Osteocyte (in vitro differentiated cells): ENCODE measurements around the gene FBXL7. TPM values are rescaled to one million over a fixed set of nuclear protein-coding genes. Genes with fewer than 3 reads are reported as not detected.
A peak's percentile ranks its signal among the peaks of the same experiment; 100 is the strongest.

Experiments used
- DNase-seq: peaks from one replicate; pipeline ENCODE4 v3.0.0; 2021; ENCODE audit warnings: mixed read lengths; ENCODE audit not compliant: unreplicated experiment; ENCODE audit errors: extremely low spot score
- H3K27ac Mint-ChIP-seq: one replicate; pipeline ENCODE4 v1.8.0; 2021; ENCODE audit warnings: mild to moderate bottlenecking, mixed read lengths; ENCODE audit not compliant: unreplicated experiment
- H3K27me3 Mint-ChIP-seq: one replicate; pipeline ENCODE4 v1.8.0; 2021; ENCODE audit warnings: mixed read lengths; ENCODE audit not compliant: unreplicated experiment
- H3K36me3 Mint-ChIP-seq: one replicate; pipeline ENCODE4 v1.8.0; 2021; ENCODE audit warnings: mixed read lengths; ENCODE audit not compliant: unreplicated experiment
- H3K4me1 Mint-ChIP-seq: one replicate; pipeline ENCODE4 v1.8.0; 2021; ENCODE audit warnings: mixed read lengths; ENCODE audit not compliant: unreplicated experiment
- H3K4me3 Mint-ChIP-seq: one replicate; pipeline ENCODE4 v1.8.0; 2021; ENCODE audit warnings: mild to moderate bottlenecking, moderate library complexity, mixed read lengths; ENCODE audit not compliant: unreplicated experiment
- H3K9me3 Mint-ChIP-seq: one replicate; pipeline ENCODE4 v1.8.0; 2021; ENCODE audit warnings: mixed read lengths; ENCODE audit not compliant: unreplicated experiment
- total RNA-seq: library from RNA; stranded (reverse); gene quantifications from 2 replicates; pipeline ENCODE4 v1.2.1, GENCODE V29; 2021
- TF ChIP-seq, protein P1 (sequence below): fragments of 200-600 bp; sonication (generic); IDR thresholded peaks from 2 replicates; pipeline ENCODE4 v1.5.0; 2021; ENCODE audit warnings: antibody characterized with exemption, mild to moderate bottlenecking, moderate library complexity

Gene FBXL7
- total RNA-seq, 1 donor from 2014 or later = 28.4 TPM

DNA sequence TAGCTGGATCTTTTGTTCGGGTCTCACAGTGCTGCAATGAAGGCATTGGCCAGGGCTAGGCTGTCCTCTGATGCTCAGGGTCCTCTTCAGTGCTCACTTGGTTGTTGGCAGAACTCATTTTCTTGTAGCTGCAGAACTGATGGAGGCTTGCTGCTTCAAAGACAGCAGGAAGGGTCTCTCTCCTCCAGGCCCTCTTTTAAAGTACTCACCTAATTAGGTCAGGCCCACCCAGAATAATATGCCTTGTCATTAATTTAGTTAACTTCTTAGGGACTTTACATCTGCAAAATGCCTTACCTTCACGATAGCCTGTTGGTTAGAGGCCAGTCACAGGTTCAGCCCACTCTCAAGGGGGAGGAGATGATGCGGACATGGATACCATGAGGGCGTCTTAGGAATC lies 114.7 kb downstream of the FBXL7 start:
- Mint-ChIP-seq H3K4me1 (peaks cover 22% of the 10 kb centered on the region), H3K27me3 (no peaks in the 10 kb centered on the region), H3K36me3 (peaks cover 7% of the 10 kb centered on the region), H3K27ac (no peak overlapping the region), H3K9me3 (no peaks in the 10 kb centered on the region), H3K4me3 (no peak overlapping the region)
- DNase-seq = no peak
- TF ChIP-seq, protein P1, sequence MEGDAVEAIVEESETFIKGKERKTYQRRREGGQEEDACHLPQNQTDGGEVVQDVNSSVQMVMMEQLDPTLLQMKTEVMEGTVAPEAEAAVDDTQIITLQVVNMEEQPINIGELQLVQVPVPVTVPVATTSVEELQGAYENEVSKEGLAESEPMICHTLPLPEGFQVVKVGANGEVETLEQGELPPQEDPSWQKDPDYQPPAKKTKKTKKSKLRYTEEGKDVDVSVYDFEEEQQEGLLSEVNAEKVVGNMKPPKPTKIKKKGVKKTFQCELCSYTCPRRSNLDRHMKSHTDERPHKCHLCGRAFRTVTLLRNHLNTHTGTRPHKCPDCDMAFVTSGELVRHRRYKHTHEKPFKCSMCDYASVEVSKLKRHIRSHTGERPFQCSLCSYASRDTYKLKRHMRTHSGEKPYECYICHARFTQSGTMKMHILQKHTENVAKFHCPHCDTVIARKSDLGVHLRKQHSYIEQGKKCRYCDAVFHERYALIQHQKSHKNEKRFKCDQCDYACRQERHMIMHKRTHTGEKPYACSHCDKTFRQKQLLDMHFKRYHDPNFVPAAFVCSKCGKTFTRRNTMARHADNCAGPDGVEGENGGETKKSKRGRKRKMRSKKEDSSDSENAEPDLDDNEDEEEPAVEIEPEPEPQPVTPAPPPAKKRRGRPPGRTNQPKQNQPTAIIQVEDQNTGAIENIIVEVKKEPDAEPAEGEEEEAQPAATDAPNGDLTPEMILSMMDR = no peak

DNA sequence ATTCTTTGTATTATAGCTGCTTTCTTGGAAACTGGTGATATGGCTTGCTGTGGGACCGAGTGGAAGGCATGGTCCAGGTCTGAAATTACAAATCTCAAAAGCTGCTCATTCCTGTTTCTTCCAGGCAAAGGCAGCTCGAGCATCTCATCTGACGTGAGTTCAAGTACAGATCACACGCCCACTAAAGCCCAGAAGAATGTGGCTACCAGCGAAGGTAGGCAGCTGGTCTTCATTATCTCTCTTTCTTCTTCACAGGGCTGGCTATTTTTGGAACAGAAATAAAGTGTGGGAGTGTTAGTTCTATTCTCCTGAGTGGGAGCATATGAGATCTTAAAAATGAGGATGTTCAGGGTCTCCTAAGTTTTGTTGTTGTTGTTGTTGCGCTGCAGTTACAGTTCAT lies 115.9 kb downstream of the FBXL7 start:
- no peak overlapping the region for H3K27ac Mint-ChIP-seq
- H3K9me3 Mint-ChIP-seq = no peaks in the 10 kb centered on the region
- TF ChIP-seq, protein P1 = no peak
- DNase-seq = no peak
- no peak overlapping the region for H3K4me3 Mint-ChIP-seq
- peaks cover 4% of the 10 kb centered on the region for H3K36me3 Mint-ChIP-seq
- H3K4me1 Mint-ChIP-seq = peaks cover 28% of the 10 kb centered on the region
- no peaks in the 10 kb centered on the region for H3K27me3 Mint-ChIP-seq

DNA sequence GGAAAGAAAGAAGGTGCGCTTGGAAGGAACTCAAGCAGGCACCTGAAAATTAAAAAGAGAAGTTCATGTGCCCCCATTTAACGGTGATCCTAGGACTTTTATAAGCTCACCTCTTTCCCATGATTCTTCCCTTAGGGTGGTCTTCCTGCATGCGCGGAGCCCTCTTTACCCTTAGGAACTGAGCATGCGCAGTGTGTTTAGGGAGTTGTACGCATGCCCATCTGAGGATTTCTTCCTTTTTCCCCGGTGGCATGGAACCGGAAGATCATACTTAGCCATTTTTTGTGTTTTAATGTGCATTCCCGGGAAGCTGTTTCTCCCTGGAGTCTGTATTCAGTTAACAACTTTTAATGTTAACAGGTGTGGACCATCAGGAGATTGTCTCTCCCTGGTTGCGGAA lies 119.0 kb downstream of the FBXL7 start:
- no peak for DNase-seq
- no peaks in the 10 kb centered on the region for H3K9me3 Mint-ChIP-seq
- peaks cover 34% of the 10 kb centered on the region for H3K4me1 Mint-ChIP-seq
- peaks cover 4% of the 10 kb centered on the region for H3K36me3 Mint-ChIP-seq
- TF ChIP-seq, protein P1 = no peak
- no peak overlapping the region for H3K27ac Mint-ChIP-seq
- no peaks in the 10 kb centered on the region for H3K27me3 Mint-ChIP-seq
- H3K4me3 Mint-ChIP-seq = no peak overlapping the region

GRCh38 chr5:15620501-15620900 lies 120.5 kb downstream of the FBXL7 start:
- peaks cover 42% of the 10 kb centered on the region for H3K4me1 Mint-ChIP-seq
- H3K4me3 Mint-ChIP-seq = no peak overlapping the region
- H3K27ac Mint-ChIP-seq = peak overlapping the region; percentile 44
- H3K36me3 Mint-ChIP-seq = peaks cover 4% of the 10 kb centered on the region
- no peaks in the 10 kb centered on the region for H3K27me3 Mint-ChIP-seq
- TF ChIP-seq, protein P1 = no peak
- DNase-seq = no peak
- no peaks in the 10 kb centered on the region for H3K9me3 Mint-ChIP-seq

DNA sequence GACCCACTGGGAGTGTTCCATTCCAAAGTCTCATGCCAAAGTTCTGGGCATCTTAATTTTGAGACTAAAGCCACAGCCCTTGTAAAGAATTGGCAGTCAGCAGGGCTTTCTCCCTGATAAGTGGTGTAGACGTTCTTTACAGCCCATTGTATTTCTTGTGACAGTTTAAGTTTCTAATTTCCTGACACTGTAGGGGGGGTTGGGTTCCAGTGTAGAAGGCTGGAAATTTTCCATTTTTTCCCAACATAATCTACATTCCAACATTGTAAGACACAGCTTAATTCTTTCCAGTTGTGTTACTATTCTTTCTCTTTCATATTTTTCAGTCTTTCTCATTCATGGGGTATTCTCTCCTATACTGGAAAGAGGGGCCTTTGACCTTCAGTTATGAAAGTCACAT lies 121.1 kb downstream of the FBXL7 start:
- Mint-ChIP-seq H3K9me3 (no peaks in the 10 kb centered on the region), H3K4me3 (no peak overlapping the region), H3K27me3 (no peaks in the 10 kb centered on the region), H3K36me3 (peaks cover 4% of the 10 kb centered on the region), H3K4me1 (peaks cover 41% of the 10 kb centered on the region), H3K27ac (peak overlapping the region; percentile 66)
- DNase-seq = no peak
- TF ChIP-seq, protein P1 = no peak
